WTC11 (cell line): ENCODE measurements around the gene HAPLN3. TPM values are rescaled to one million over a fixed set of nuclear protein-coding genes. Genes with fewer than 3 reads are reported as not detected.

ENCODE experiments used
- ATAC-seq: fragments of 200-7000 bp; cut with Tn5 transposase; 2 replicates; pipeline ENCODE4 v1.10.0; 2021; ENCODE audit warnings: mild to moderate bottlenecking, moderate library complexity
- CTCF ChIA-PET: fragments of 300-600 bp; sonication (Branson Sonifier 250); formaldehyde crosslinking; loops from one replicate; lab custom pipeline; 2021; ENCODE audit warnings: antibody characterized with exemption; lab: Charles Lee
- POLR2A ChIA-PET: fragments of 350-600 bp; sonication (Branson Sonifier 250); formaldehyde crosslinking; loops from one replicate; lab custom pipeline; 2021; ENCODE audit warnings: antibody characterized with exemption; lab: Charles Lee
- DNase-seq: peaks from one replicate; pipeline ENCODE4 v3.0.0; 2021; ENCODE audit warnings: low spot score
- H3K27ac Mint-ChIP-seq: 2 replicates; pipeline ENCODE4 v1.8.0; 2021; ENCODE audit warnings: mixed read lengths
- H3K27me3 Mint-ChIP-seq: 2 replicates; pipeline ENCODE4 v1.8.0; 2021; ENCODE audit warnings: low read depth, mild to moderate bottlenecking, moderate library complexity, mixed read lengths
- H3K36me3 Mint-ChIP-seq: 2 replicates; pipeline ENCODE4 v1.8.0; 2021; ENCODE audit warnings: mixed read lengths
- H3K4me1 Mint-ChIP-seq: 2 replicates; pipeline ENCODE4 v1.8.0; 2022; ENCODE audit warnings: mixed read lengths
- H3K4me3 Mint-ChIP-seq: 2 replicates; pipeline ENCODE4 v1.8.0; 2021; ENCODE audit warnings: mild to moderate bottlenecking, moderate library complexity, mixed read lengths
- H3K9me3 Mint-ChIP-seq: 2 replicates; pipeline ENCODE4 v1.8.0; 2021; ENCODE audit warnings: mixed read lengths
- ATF1 ChIP-seq: sonication (generic); formaldehyde crosslinking; IDR thresholded peaks from 2 replicates; pipeline ENCODE4 v1.8.1; 2023; ENCODE audit warnings: mild to moderate bottlenecking, moderate library complexity, missing genetic modification reagents
- ESRRA ChIP-seq: sonication (generic); formaldehyde crosslinking; IDR thresholded peaks from 2 replicates; pipeline ENCODE4 v1.8.1; 2022; ENCODE audit warnings: mild to moderate bottlenecking, missing genetic modification reagents, borderline replicate concordance
- ETV6 ChIP-seq: sonication (generic); formaldehyde crosslinking; IDR thresholded peaks from 2 replicates; pipeline ENCODE4 v1.8.1; 2022; ENCODE audit warnings: mild to moderate bottlenecking, missing genetic modification reagents
- GABPB1 ChIP-seq: sonication (generic); formaldehyde crosslinking; IDR thresholded peaks from 2 replicates; pipeline ENCODE4 v1.8.1; 2023; ENCODE audit warnings: mild to moderate bottlenecking, missing genetic modification reagents
- IRF2 ChIP-seq: sonication (generic); formaldehyde crosslinking; IDR thresholded peaks from 2 replicates; pipeline ENCODE4 v1.8.0; 2022; ENCODE audit warnings: low read depth, missing genetic modification reagents, borderline replicate concordance
- JUN ChIP-seq: sonication (generic); formaldehyde crosslinking; IDR thresholded peaks from 2 replicates; pipeline ENCODE4 v1.8.0; 2023; ENCODE audit warnings: mild to moderate bottlenecking, missing genetic modification reagents
- OVOL2 ChIP-seq: fragments of 250-450 bp; sonication (Bioruptor Pico); IDR thresholded peaks from 2 replicates; pipeline ENCODE4 v1.9.0; 2021; ENCODE audit warnings: mild to moderate bottlenecking, borderline replicate concordance
- SMAD3 ChIP-seq: sonication (generic); formaldehyde crosslinking; IDR thresholded peaks from 2 replicates; pipeline ENCODE4 v1.8.0; 2022; ENCODE audit warnings: missing genetic modification reagents, mild to moderate bottlenecking, borderline replicate concordance
- SP1 ChIP-seq: sonication (generic); formaldehyde crosslinking; conservative IDR thresholded peaks from 2 replicates; pipeline ENCODE4 v1.8.1; 2022; ENCODE audit warnings: missing genetic modification reagents
- ZNF121 ChIP-seq: sonication (generic); formaldehyde crosslinking; IDR thresholded peaks from 2 replicates; pipeline ENCODE4 v1.8.0; 2023; ENCODE audit warnings: missing genetic modification reagents
- ZNF671 ChIP-seq: fragments of 250-450 bp; sonication (Bioruptor Pico); IDR thresholded peaks from 2 replicates; pipeline ENCODE4 v1.8.0; 2021; ENCODE audit warnings: mild to moderate bottlenecking
- total RNA-seq: library from RNA; stranded (reverse); gene quantifications from 3 replicates; pipeline ENCODE4 v1.2.3, GENCODE V29; 2021
- TF ChIP-seq, protein P1 (sequence below): sonication (generic); formaldehyde crosslinking; IDR thresholded peaks from 2 replicates; pipeline ENCODE4 v1.8.1; 2022; ENCODE audit warnings: low read depth, missing genetic modification reagents, borderline replicate concordance
- TF ChIP-seq, protein P2 (sequence below): fragments of 250-450 bp; sonication (Bioruptor Pico); conservative IDR thresholded peaks from 2 replicates; pipeline ENCODE4 v1.9.0; 2021; ENCODE audit warnings: mild to moderate bottlenecking
- TF ChIP-seq, protein P3 (sequence below): sonication (generic); formaldehyde crosslinking; IDR thresholded peaks from 2 replicates; pipeline ENCODE4 v1.8.1; 2023; ENCODE audit warnings: mild to moderate bottlenecking, missing genetic modification reagents
- TF ChIP-seq, protein P4 (sequence below): fragments of 250-450 bp; sonication (Bioruptor Pico); IDR thresholded peaks from 2 replicates; pipeline ENCODE4 v1.9.0; 2021; ENCODE audit warnings: mild to moderate bottlenecking, borderline replicate concordance
- TF ChIP-seq, protein P5 (sequence below): sonication (generic); formaldehyde crosslinking; IDR thresholded peaks from 2 replicates; pipeline ENCODE4 v1.8.1; 2023; ENCODE audit warnings: mild to moderate bottlenecking, moderate library complexity, missing genetic modification reagents
- TF ChIP-seq, protein P6 (sequence below): sonication (generic); formaldehyde crosslinking; conservative IDR thresholded peaks from 2 replicates; pipeline ENCODE4 v1.8.1; 2022; ENCODE audit warnings: mild to moderate bottlenecking, missing genetic modification reagents
- TF ChIP-seq, protein P7 (sequence below): sonication (generic); formaldehyde crosslinking; conservative IDR thresholded peaks from 2 replicates; pipeline ENCODE4 v1.8.1; 2023; ENCODE audit warnings: mild to moderate bottlenecking, low read depth, missing genetic modification reagents, moderate library complexity

Gene HAPLN3
- total RNA-seq, 1 experiment from 2014 or later, result 50.6 TPM

DNA sequence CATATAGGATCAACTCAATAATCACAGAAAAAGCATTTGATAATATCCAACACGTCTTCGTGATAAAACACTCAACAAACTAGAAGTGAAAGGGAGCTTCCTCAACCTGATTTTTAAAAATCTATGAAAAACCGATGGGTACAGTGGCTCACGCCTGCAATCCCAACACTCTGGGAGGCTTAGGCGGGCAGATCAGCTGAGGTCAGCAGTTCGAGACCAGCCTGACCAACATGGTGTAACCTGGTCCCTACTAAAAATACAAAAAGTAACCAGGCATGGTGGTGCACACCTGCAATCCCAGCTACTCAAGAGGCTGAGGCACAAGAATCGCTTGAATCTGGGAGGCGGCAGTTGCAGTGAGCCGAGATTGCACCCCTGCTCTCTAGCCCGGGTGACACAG lies 20.0 kb upstream of the HAPLN3 start:
- DNase-seq (no peak), ATAC-seq (no peak)
- Mint-ChIP-seq H3K27me3 (no peaks in the 10 kb centered on the region), H3K4me3 (no peak overlapping the region), H3K27ac (no peak overlapping the region), H3K9me3 (peaks cover 3% of the 10 kb centered on the region; the same call in 1 of the 2 replicates), H3K36me3 (peaks cover 16% of the 10 kb centered on the region), H3K4me1 (peaks cover 29% of the 10 kb centered on the region)
- TF ChIP-seq, protein P1, sequence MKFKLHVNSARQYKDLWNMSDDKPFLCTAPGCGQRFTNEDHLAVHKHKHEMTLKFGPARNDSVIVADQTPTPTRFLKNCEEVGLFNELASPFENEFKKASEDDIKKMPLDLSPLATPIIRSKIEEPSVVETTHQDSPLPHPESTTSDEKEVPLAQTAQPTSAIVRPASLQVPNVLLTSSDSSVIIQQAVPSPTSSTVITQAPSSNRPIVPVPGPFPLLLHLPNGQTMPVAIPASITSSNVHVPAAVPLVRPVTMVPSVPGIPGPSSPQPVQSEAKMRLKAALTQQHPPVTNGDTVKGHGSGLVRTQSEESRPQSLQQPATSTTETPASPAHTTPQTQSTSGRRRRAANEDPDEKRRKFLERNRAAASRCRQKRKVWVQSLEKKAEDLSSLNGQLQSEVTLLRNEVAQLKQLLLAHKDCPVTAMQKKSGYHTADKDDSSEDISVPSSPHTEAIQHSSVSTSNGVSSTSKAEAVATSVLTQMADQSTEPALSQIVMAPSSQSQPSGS (CRISPR knock-in tag), result no peak
- TF ChIP-seq SMAD3 (CRISPR knock-in tag) (no peak), ZNF121 (CRISPR knock-in tag) (no peak), ESRRA (CRISPR knock-in tag) (no peak), ZNF671 (CRISPR knock-in tag) (no peak), GABPB1 (no peak)
- CTCF ChIA-PET, result interaction anchor here (3.6 kb wide), 1 partner anchor 11 kb away, joined by 18 read pairs; no protein-coding TSS in a partner anchor
- POLR2A ChIA-PET, result interaction anchor here (0.7 kb wide), 1 partner anchor 89 kb away, joined by 4 read pairs; no protein-coding TSS in a partner anchor

DNA sequence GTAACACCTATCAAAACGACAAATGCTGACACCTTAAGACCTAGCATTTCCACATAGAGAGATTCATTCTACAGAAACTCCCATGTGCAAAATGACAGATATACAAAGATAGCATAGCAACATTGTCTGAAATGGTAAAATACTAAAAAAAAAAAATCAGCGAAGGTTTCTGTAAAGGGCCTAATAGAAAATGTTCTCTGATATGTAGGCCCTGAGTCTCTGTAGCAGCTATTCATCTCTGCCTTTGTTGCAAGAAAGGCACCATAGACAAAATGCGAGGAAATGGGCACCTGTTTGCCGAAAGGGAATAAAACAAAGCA lies 18.5 kb upstream of the HAPLN3 start:
- Mint-ChIP-seq H3K36me3 (peaks cover 32% of the 10 kb centered on the region), H3K27me3 (no peaks in the 10 kb centered on the region), H3K4me3 (peak overlapping the region; percentile 85), H3K9me3 (peaks cover 3% of the 10 kb centered on the region; the same call in 1 of the 2 replicates), H3K4me1 (peaks cover 41% of the 10 kb centered on the region), H3K27ac (peak overlapping the region; percentile 93; the same call in 1 of the 2 replicates)
- ATAC-seq (no peak), DNase-seq (no peak)
- POLR2A ChIA-PET, result interaction anchor here (0.6 to 3.4 kb wide), 6 partner anchors 9 to 175 kb away, joined by 3 to 17 read pairs (median 4); partner anchors contain the start of gene ABHD2
- TF ChIP-seq, protein P2, sequence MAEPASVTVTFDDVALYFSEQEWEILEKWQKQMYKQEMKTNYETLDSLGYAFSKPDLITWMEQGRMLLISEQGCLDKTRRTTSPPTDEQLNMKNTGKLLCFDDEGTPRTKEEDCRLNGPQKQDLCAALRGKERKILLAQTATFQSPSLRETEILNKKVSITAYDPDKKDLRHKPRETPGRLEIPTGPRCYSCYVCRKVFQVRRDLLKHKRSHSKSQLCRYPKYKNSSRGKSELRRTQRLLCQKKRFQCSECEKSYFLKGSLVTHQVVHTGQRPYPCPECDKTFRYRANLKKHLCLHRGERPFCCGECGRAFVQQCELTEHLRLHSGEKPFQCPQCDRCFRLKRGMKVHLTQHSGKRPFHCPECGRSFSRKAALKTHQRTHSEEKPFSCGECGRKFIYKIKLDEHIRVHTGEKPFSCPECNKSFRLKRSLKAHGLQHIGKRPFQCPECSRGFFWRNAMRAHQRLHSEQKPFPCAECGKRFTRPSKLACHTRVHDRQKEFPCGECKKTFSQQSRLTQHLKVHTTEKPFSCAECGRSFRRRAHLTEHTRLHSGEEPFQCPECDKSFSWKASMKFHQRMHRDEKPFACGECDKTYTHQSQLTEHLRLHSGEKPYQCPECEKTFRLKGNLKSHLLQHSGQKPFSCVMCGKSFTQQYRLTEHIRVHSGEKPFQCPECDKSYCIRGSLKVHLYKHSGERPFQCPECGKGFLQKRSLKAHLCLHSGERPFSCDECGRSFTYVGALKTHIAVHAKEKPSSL, result no peak
- TF ChIP-seq SP1 (CRISPR knock-in tag) (no peak), IRF2 (CRISPR knock-in tag) (no peak), SMAD3 (CRISPR knock-in tag) (no peak), OVOL2 (no peak), JUN (CRISPR knock-in tag) (no peak), ZNF121 (CRISPR knock-in tag) (no peak), ETV6 (no peak), ATF1 (no peak)
- TF ChIP-seq, protein P3, sequence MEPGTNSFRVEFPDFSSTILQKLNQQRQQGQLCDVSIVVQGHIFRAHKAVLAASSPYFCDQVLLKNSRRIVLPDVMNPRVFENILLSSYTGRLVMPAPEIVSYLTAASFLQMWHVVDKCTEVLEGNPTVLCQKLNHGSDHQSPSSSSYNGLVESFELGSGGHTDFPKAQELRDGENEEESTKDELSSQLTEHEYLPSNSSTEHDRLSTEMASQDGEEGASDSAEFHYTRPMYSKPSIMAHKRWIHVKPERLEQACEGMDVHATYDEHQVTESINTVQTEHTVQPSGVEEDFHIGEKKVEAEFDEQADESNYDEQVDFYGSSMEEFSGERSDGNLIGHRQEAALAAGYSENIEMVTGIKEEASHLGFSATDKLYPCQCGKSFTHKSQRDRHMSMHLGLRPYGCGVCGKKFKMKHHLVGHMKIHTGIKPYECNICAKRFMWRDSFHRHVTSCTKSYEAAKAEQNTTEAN (CRISPR knock-in tag), result no peak
- TF ChIP-seq, protein P4, sequence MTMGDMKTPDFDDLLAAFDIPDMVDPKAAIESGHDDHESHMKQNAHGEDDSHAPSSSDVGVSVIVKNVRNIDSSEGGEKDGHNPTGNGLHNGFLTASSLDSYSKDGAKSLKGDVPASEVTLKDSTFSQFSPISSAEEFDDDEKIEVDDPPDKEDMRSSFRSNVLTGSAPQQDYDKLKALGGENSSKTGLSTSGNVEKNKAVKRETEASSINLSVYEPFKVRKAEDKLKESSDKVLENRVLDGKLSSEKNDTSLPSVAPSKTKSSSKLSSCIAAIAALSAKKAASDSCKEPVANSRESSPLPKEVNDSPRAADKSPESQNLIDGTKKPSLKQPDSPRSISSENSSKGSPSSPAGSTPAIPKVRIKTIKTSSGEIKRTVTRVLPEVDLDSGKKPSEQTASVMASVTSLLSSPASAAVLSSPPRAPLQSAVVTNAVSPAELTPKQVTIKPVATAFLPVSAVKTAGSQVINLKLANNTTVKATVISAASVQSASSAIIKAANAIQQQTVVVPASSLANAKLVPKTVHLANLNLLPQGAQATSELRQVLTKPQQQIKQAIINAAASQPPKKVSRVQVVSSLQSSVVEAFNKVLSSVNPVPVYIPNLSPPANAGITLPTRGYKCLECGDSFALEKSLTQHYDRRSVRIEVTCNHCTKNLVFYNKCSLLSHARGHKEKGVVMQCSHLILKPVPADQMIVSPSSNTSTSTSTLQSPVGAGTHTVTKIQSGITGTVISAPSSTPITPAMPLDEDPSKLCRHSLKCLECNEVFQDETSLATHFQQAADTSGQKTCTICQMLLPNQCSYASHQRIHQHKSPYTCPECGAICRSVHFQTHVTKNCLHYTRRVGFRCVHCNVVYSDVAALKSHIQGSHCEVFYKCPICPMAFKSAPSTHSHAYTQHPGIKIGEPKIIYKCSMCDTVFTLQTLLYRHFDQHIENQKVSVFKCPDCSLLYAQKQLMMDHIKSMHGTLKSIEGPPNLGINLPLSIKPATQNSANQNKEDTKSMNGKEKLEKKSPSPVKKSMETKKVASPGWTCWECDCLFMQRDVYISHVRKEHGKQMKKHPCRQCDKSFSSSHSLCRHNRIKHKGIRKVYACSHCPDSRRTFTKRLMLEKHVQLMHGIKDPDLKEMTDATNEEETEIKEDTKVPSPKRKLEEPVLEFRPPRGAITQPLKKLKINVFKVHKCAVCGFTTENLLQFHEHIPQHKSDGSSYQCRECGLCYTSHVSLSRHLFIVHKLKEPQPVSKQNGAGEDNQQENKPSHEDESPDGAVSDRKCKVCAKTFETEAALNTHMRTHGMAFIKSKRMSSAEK (CRISPR knock-in tag), result no peak
- TF ChIP-seq, protein P5, sequence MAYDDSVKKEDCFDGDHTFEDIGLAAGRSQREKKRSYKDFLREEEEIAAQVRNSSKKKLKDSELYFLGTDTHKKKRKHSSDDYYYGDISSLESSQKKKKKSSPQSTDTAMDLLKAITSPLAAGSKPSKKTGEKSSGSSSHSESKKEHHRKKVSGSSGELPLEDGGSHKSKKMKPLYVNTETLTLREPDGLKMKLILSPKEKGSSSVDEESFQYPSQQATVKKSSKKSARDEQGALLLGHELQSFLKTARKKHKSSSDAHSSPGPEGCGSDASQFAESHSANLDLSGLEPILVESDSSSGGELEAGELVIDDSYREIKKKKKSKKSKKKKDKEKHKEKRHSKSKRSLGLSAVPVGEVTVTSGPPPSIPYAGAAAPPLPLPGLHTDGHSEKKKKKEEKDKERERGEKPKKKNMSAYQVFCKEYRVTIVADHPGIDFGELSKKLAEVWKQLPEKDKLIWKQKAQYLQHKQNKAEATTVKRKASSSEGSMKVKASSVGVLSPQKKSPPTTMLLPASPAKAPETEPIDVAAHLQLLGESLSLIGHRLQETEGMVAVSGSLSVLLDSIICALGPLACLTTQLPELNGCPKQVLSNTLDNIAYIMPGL (CRISPR knock-in tag), result no peak
- TF ChIP-seq, protein P6, sequence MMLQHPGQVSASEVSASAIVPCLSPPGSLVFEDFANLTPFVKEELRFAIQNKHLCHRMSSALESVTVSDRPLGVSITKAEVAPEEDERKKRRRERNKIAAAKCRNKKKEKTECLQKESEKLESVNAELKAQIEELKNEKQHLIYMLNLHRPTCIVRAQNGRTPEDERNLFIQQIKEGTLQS (CRISPR knock-in tag), result no peak
- TF ChIP-seq, protein P7, sequence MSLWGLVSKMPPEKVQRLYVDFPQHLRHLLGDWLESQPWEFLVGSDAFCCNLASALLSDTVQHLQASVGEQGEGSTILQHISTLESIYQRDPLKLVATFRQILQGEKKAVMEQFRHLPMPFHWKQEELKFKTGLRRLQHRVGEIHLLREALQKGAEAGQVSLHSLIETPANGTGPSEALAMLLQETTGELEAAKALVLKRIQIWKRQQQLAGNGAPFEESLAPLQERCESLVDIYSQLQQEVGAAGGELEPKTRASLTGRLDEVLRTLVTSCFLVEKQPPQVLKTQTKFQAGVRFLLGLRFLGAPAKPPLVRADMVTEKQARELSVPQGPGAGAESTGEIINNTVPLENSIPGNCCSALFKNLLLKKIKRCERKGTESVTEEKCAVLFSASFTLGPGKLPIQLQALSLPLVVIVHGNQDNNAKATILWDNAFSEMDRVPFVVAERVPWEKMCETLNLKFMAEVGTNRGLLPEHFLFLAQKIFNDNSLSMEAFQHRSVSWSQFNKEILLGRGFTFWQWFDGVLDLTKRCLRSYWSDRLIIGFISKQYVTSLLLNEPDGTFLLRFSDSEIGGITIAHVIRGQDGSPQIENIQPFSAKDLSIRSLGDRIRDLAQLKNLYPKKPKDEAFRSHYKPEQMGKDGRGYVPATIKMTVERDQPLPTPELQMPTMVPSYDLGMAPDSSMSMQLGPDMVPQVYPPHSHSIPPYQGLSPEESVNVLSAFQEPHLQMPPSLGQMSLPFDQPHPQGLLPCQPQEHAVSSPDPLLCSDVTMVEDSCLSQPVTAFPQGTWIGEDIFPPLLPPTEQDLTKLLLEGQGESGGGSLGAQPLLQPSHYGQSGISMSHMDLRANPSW (CRISPR knock-in tag), result no peak
- CTCF ChIA-PET, result interaction anchor here (1.1 to 3.6 kb wide), 2 partner anchors 9 to 90 kb away, joined by 3 to 18 read pairs; no protein-coding TSS in a partner anchor
